HepG2 (cell line): ENCODE data around the gene CDK5RAP2. TPM values are rescaled to one million over a fixed set of nuclear protein-coding genes. Genes with fewer than 3 reads are reported as not detected.
A peak's percentile ranks its signal among the peaks of the same experiment; 100 is the strongest.

Experiments used
- ATAC-seq: fragments of 200-7000 bp; cut with Tn5 transposase; 3 replicates; pipeline ENCODE4 v1.9.1; 2020; ENCODE audit warnings: mild to moderate bottlenecking, moderate library complexity
- BruUV-seq: library from RNA; stranded (reverse); fragments of 400-500 nt; replicated peaks from 2 replicates; lab custom pipeline; 2021; lab: Mats Ljungman, UMichigan
- CTCF ChIA-PET: fragments of 300-600 bp; formaldehyde crosslinking; extraction: SDS; loops from one replicate; lab custom pipeline; 2021; ENCODE audit warnings: low total read pairs, inconsistent platforms, low intra/inter-chr PET ratio; lab: Yijun Ruan, JAX
- POLR2A ChIA-PET: fragments of 350-600 bp; sonication (Branson Sonifier 250); formaldehyde crosslinking; loops from one replicate; lab custom pipeline; 2020; ENCODE audit warnings: antibody characterized with exemption, inconsistent platforms; lab: Yijun Ruan, JAX
- DNase-seq: peaks from one replicate; pipeline ENCODE4 v3.0.0-alpha.2; 2015; ENCODE audit warnings: low spot score
- FAIRE-seq: peaks from 3 replicates; lab custom pipeline; 2011; peaks lifted over from hg19 to GRCh38; lab: Jason Lieb, UNC
- H2AFZ ChIP-seq: one replicate; pipeline ENCODE4 v1.6.1; 2011; ENCODE audit warnings: low read length, inconsistent platforms
- H3K27ac ChIP-seq: fragments of 300-600 bp; 3 replicates; pipeline ENCODE4 v1.8.0; 2011; ENCODE audit warnings: mixed run types, mild to moderate bottlenecking, mixed read lengths, low read length, inconsistent platforms; ENCODE audit not compliant: insufficient read depth; ENCODE audit errors: extremely low read length
- H3K27me3 ChIP-seq, 2 experiments: fragments of 200-600 bp in 1 of 2; 2 replicates in 1 of 2; 3 replicates in 1 of 2; pipeline versions ENCODE4 v1.6.0 to v1.8.0; 2011; ENCODE audit warnings: low read length in 2 of 2, mild to moderate bottlenecking in 2 of 2, moderate library complexity in 2 of 2, inconsistent platforms in 1 of 2; ENCODE audit not compliant: insufficient read depth in 2 of 2, control insufficient read depth in 1 of 2
- H3K36me3 ChIP-seq, 2 experiments: fragments of 200-600 bp in 1 of 2; replicated peaks in 1 of 2; 2 replicates in 1 of 2; 3 replicates in 1 of 2; pipeline versions ENCODE4 v1.5.1 to v1.8.0; 2011; ENCODE audit warnings: low read length in 2 of 2, inconsistent platforms in 1 of 2; ENCODE audit not compliant: insufficient read depth in 2 of 2, control insufficient read depth in 1 of 2
- H3K4me1 ChIP-seq: 2 replicates; pipeline ENCODE4 v1.5.1; 2012; ENCODE audit warnings: low read length, inconsistent platforms; ENCODE audit not compliant: insufficient read depth
- H3K4me2 ChIP-seq: 2 replicates; pipeline ENCODE4 v1.6.0; 2011; ENCODE audit warnings: low read depth, low read length, inconsistent platforms
- H3K4me3 ChIP-seq, 3 experiments: fragments of 200-600 bp in 1 of 3; sonication (generic), shearing (Covaris generic) in 1 of 3; replicated peaks in 1 of 3; 2 replicates each; pipeline ENCODE4 v1.5.1; 2011 to 2016; ENCODE audit warnings: low read length in 3 of 3, inconsistent platforms in 2 of 3, low read depth in 2 of 3, mild to moderate bottlenecking in 2 of 3, control low read depth in 1 of 3, mixed read lengths in 1 of 3; ENCODE audit not compliant: insufficient read depth in 1 of 3
- H3K79me2 ChIP-seq: one replicate; pipeline ENCODE4 v1.6.1; 2011; ENCODE audit warnings: low read length, inconsistent platforms; ENCODE audit not compliant: insufficient read depth
- H3K9ac ChIP-seq: 2 replicates; pipeline ENCODE4 v1.6.0; 2011; ENCODE audit warnings: mild to moderate bottlenecking, low read depth, low read length, inconsistent platforms; ENCODE audit not compliant: insufficient read depth
- H3K9me3 ChIP-seq: 2 replicates; pipeline ENCODE4 v1.5.1; 2012; ENCODE audit warnings: mild to moderate bottlenecking, low read length
- H4K20me1 ChIP-seq: 2 replicates; pipeline ENCODE4 v1.6.0; 2011; ENCODE audit warnings: inconsistent platforms, mild to moderate bottlenecking, low read length, moderate library complexity; ENCODE audit not compliant: insufficient read depth
- AHDC1 ChIP-seq: sonication (generic); formaldehyde crosslinking; IDR thresholded peaks from 2 replicates; pipeline ENCODE4 v1.5.1; 2020; ENCODE audit warnings: mild to moderate bottlenecking, missing genetic modification reagents, borderline replicate concordance
- CHD2 ChIP-seq: IDR thresholded peaks from 2 replicates; pipeline ENCODE4 v1.6.1; 2011; ENCODE audit warnings: low read depth, low read length, improper control_type of control experiment
- ELF1 ChIP-seq: sonication (generic); formaldehyde crosslinking; IDR thresholded peaks from 2 replicates; pipeline ENCODE4 v1.4.0; 2020; ENCODE audit warnings: missing genetic modification reagents
- ELF3 ChIP-seq: IDR thresholded peaks from 2 replicates; pipeline ENCODE4 v1.6.1; 2016; ENCODE audit warnings: missing genetic modification reagents, missing compliant biosample characterization
- MLXIP ChIP-seq: sonication (generic); formaldehyde crosslinking; IDR thresholded peaks from 2 replicates; pipeline ENCODE4 v1.9.0; 2021; ENCODE audit warnings: missing genetic modification reagents, borderline replicate concordance
- NR2F1 ChIP-seq, 2 experiments: fragments of 450-650 bp in 1 of 2; formaldehyde crosslinking in 1 of 2; IDR thresholded peaks; 2 replicates each; pipeline versions ENCODE4 v1.5.0 to v1.6.1; 2016 to 2020; ENCODE audit warnings: mild to moderate bottlenecking in 1 of 2, missing compliant biosample characterization in 1 of 2, missing genetic modification reagents in 1 of 2, moderate library complexity in 1 of 2
- POLR2A ChIP-seq, 2 experiments: IDR thresholded peaks; 2 replicates each; pipeline ENCODE4 v1.6.1; 2011; ENCODE audit warnings: low read depth in 2 of 2, low read length in 2 of 2, mild to moderate bottlenecking in 1 of 2, moderate library complexity in 1 of 2; ENCODE audit not compliant: insufficient read depth in 1 of 2
- SCMH1 ChIP-seq: sonication (generic); formaldehyde crosslinking; IDR thresholded peaks from 2 replicates; pipeline ENCODE4 v1.9.0; 2021; ENCODE audit warnings: missing genetic modification reagents, mild to moderate bottlenecking, borderline replicate concordance
- SOX13 ChIP-seq, 3 experiments: fragments of 450-650 bp in 1 of 3; sonication (generic) in 1 of 3; formaldehyde crosslinking in 1 of 3; IDR thresholded peaks in 2 of 3; conservative IDR thresholded peaks in 1 of 3; 2 replicates each; pipeline versions ENCODE4 v1.5.0 to v1.6.1; 2016 to 2020; ENCODE audit warnings: antibody characterized with exemption in 1 of 3, mild to moderate bottlenecking in 1 of 3, missing compliant biosample characterization in 1 of 3, missing genetic modification reagents in 1 of 3, moderate library complexity in 1 of 3
- TCF12 ChIP-seq, 2 experiments: fragments of 450-650 bp in 1 of 2; sonication (generic) in 1 of 2; formaldehyde crosslinking in 1 of 2; IDR thresholded peaks; 2 replicates each; pipeline versions ENCODE4 v1.6.1 to v1.8.0; 2017 to 2022; ENCODE audit warnings: antibody characterized with exemption in 1 of 2, mild to moderate bottlenecking in 1 of 2, missing genetic modification reagents in 1 of 2, moderate library complexity in 1 of 2
- U2AF1 ChIP-seq: fragments of 200-400 bp; formaldehyde crosslinking; optimal IDR thresholded peaks from 2 replicates; pipeline ENCODE3; 2017; ENCODE audit warnings: mild to moderate bottlenecking, low read depth, low read length
- ZNF660 ChIP-seq: sonication (generic); formaldehyde crosslinking; IDR thresholded peaks from 2 replicates; pipeline ENCODE4 v1.5.1; 2020; ENCODE audit warnings: mild to moderate bottlenecking, low read depth, missing genetic modification reagents, borderline replicate concordance
- WGBS: methylation state at CpG from one replicate; pipeline ENCODE4 v1.1.6; 2017; ENCODE audit warnings: low lambda C conversion rate; 5-methylcytosine and 5-hydroxymethylcytosine counted together
- in situ Hi-C: cut with HindIII; loops from 2 replicates; pipeline ENCODE4 v1.10.0; 2017; ENCODE audit warnings: low pct_unique_long_range_greater_than_20kb; ENCODE audit not compliant: extremely low pct_ligation_motif_present
- intact Hi-C: fragments of 100-400 bp; cut with micrococcal nuclease; formaldehyde crosslinking; loops from one replicate; pipeline ENCODE4 v1.10.0; 2022; ENCODE audit not compliant: unreplicated experiment
- polyA plus RNA-seq, 8 experiments: library from polyadenylated mRNA; depleted of rRNA in 3 of 8; stranded (reverse) in 7 of 8; unstranded in 1 of 8; fragments of >200 nt; fragmentation: Illumina TruSeq in 4 of 8; extraction: Trizol in 4 of 8; gene quantifications; 2 replicates each; pipeline versions ENCODE4 v1.2.1 to v1.2.3, GENCODE V29; 2011 to 2016; ENCODE audit warnings: low read depth in 4 of 8, missing spikeins in 1 of 8, mixed read lengths in 1 of 8; ENCODE audit not compliant: insufficient read depth in 1 of 8
- total RNA-seq, 5 experiments: library from RNA; depleted of rRNA; stranded (reverse); fragments of >200 nt; fragmentation: Illumina TruSeq; extraction: Trizol; gene quantifications; 2 replicates each; pipeline ENCODE4 v1.2.3, GENCODE V29; 2016; ENCODE audit warnings: low read depth in 1 of 5
- TF ChIP-seq, protein P1 (sequence below): IDR thresholded peaks from 2 replicates; pipeline ENCODE4 v1.6.1; 2016; ENCODE audit warnings: mild to moderate bottlenecking

The CDK5RAP2 gene
- total and polyA plus RNA-seq, 2 of the 13 experiments (the other 11 are each of a cell fraction or from before 2014, with no cell fraction given) = 31.8 to 42.2 TPM

GRCh38 chr9:120366644-120367019, 213.3 kb downstream of the CDK5RAP2 start:
- Histone ChIP-seq H3K27me3 (no peaks in the 10 kb centered on the region), H3K9ac (no peak overlapping the region), H3K4me2 (peak overlapping the region; percentile 59), H3K4me1 (peaks cover 29% of the 10 kb centered on the region), H3K4me3 (peak overlapping the region; percentile 3 to 27 (median 5); a peak in 1 of 6 replicates), H3K79me2 (no peaks in the 10 kb centered on the region), H3K27ac (peak overlapping the region; percentile 47), H3K9me3 (no peaks in the 10 kb centered on the region), H4K20me1 (no peaks in the 10 kb centered on the region), H3K36me3 (no peaks in the 10 kb centered on the region), H2AFZ (no peak overlapping the region)
- in situ Hi-C loops = no loop called here
- intact Hi-C loops = loop anchor here (1.0 to 2.0 kb wide), 2 partner anchors 18 to 72 kb away; no protein-coding TSS in a partner anchor
- CTCF ChIA-PET = interaction anchor here (0.7 to 0.9 kb wide), 4 partner anchors 18 to 73 kb away, joined by 3 to 4 read pairs (median 3); no protein-coding TSS in a partner anchor
- POLR2A ChIA-PET = interaction anchor here (0.7 to 2.4 kb wide), 4 partner anchors 18 to 28 kb away, joined by 3 to 20 read pairs (median 10); no protein-coding TSS in a partner anchor
- ATAC-seq = peak; percentile 96
- no TSS peak for BruUV-seq
- DNase-seq = peak; percentile 88
- 0% methylated on average over 4 of the region's 4 CpGs for WGBS
- FAIRE-seq = peak; percentile 92
- TF ChIP-seq MLXIP (CRISPR knock-in tag) (no peak), NR2F1 (CRISPR knock-in tag; IDR thresholded peaks at IDR 0.05) (no peak), SOX13 (IDR thresholded peaks at IDR 0.05) (no peak), SOX13 (CRISPR knock-in tag; conservative IDR thresholded peaks at IDR 0.05 in 1 of 2, IDR thresholded peaks at IDR 0.05 in 1 of 2) (0 out of 4 replicates have a peak, but pooled peaks of 1 of the 2 experiments have one; percentile 26), AHDC1 (CRISPR knock-in tag) (no peak), U2AF1 (no peak), POLR2A (IDR thresholded peaks at IDR 0.05; ENCODE audit: insufficient read depth in 1 of 2, low read depth in 2 of 2, low read length in 2 of 2) (peak in 1 of 2 experiments; percentile 41; a peak in 1 of 4 replicates), CHD2 (no peak), SCMH1 (CRISPR knock-in tag) (no peak), ELF1 (CRISPR knock-in tag) (peak; percentile 43; the same call in 1 of the 2 replicates), TCF12 (IDR thresholded peaks at IDR 0.05) (no peak), TCF12 (CRISPR knock-in tag; IDR thresholded peaks at IDR 0.05) (no peak), ZNF660 (CRISPR knock-in tag) (no peak), ELF3 (CRISPR knock-in tag) (peak; percentile 64; the same call in 1 of the 2 replicates)
- TF ChIP-seq, protein P1, sequence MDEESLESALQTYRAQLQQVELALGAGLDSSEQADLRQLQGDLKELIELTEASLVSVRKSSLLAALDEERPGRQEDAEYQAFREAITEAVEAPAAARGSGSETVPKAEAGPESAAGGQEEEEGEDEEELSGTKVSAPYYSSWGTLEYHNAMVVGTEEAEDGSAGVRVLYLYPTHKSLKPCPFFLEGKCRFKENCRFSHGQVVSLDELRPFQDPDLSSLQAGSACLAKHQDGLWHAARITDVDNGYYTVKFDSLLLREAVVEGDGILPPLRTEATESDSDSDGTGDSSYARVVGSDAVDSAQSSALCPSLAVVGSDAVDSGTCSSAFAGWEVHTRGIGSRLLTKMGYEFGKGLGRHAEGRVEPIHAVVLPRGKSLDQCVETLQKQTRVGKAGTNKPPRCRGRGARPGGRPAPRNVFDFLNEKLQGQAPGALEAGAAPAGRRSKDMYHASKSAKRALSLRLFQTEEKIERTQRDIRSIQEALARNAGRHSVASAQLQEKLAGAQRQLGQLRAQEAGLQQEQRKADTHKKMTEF (CRISPR knock-in tag) = no peak
